GM12865 (cell line): ENCODE results near the gene MSRB1.
A peak's percentile ranks its signal among the peaks of the same experiment; 100 is the strongest.

Source experiments
- DNase-seq: peaks from one replicate; pipeline ENCODE4 v3.0.0; 2010; ENCODE audit warnings: low read depth
- H3K4me3 ChIP-seq: 2 replicates; pipeline ENCODE4 v1.5.1; 2011; ENCODE audit warnings: mild to moderate bottlenecking, low read depth, low read length, control low read depth
- CTCF ChIP-seq: IDR thresholded peaks from 2 replicates; pipeline ENCODE4 v1.5.1; 2011; ENCODE audit warnings: low read length, control low read depth, low read depth, inconsistent platforms; ENCODE audit not compliant: insufficient read depth; ENCODE audit errors: missing control alignments

Gene MSRB1

GRCh38 chr16:1946495-1947368, 3.7 kb upstream of the MSRB1 start:
- no peak for TF ChIP-seq CTCF
- DNase-seq = no peak
- no peak overlapping the region for H3K4me3 ChIP-seq

GRCh38 chr16:1945559-1946391, 2.8 kb upstream of the MSRB1 start:
- no peak for DNase-seq
- TF ChIP-seq CTCF = no peak
- H3K4me3 ChIP-seq = no peak overlapping the region

- no peak for TF ChIP-seq CTCF
- DNase-seq = no peak
- H3K4me3 ChIP-seq = no peak overlapping the region
Measured at GRCh38 chr16:1944612-1945199, 1.7 kb upstream of the MSRB1 start.

- peak overlapping the region; percentile 82 for H3K4me3 ChIP-seq
- no peak for DNase-seq
- no peak for TF ChIP-seq CTCF
Measured at GRCh38 chr16:1942047-1942809, 771 bp downstream of the MSRB1 start.

GRCh38 chr16:1941162-1942046, 1.6 kb downstream of the MSRB1 start:
- no peak for DNase-seq
- peak overlapping the region; percentile 82 for H3K4me3 ChIP-seq
- TF ChIP-seq CTCF = no peak
